OCI-LY1 (cell line): ENCODE results near the gene MIAT.

Source experiments
- H2AFZ ChIP-seq: fragments of 200-600 bp; sonication (generic), shearing (Covaris generic); 2 replicates; pipeline ENCODE4 v1.6.0; 2014; ENCODE audit warnings: antibody characterized with exemption, mild to moderate bottlenecking, low read length
- H3F3A ChIP-seq: fragments of 200-600 bp; sonication (generic), shearing (Covaris generic); 2 replicates; pipeline ENCODE4 v1.6.0; 2014; ENCODE audit warnings: mild to moderate bottlenecking, antibody characterized with exemption, low read length, moderate library complexity; ENCODE audit not compliant: insufficient read depth
- H3K27ac ChIP-seq: fragments of 200-600 bp; sonication (generic); 2 replicates; pipeline ENCODE4 v1.5.1; 2014; ENCODE audit warnings: low read length, mixed run types, mild to moderate bottlenecking, low read depth; ENCODE audit not compliant: poor library complexity, severe bottlenecking
- H3K27me3 ChIP-seq: fragments of 200-600 bp; sonication (generic); 2 replicates; pipeline ENCODE4 v1.6.0; 2014; ENCODE audit warnings: antibody characterized with exemption, mild to moderate bottlenecking, low read length, moderate library complexity; ENCODE audit not compliant: insufficient read depth
- H3K36me3 ChIP-seq: fragments of 200-600 bp; sonication (generic); 2 replicates; pipeline ENCODE4 v1.6.1; 2014; ENCODE audit warnings: mild to moderate bottlenecking, antibody characterized with exemption, low read length, moderate library complexity, mixed read lengths; ENCODE audit not compliant: insufficient read depth
- H3K4me1 ChIP-seq: fragments of 200-600 bp; sonication (generic); 2 replicates; pipeline ENCODE4 v1.5.1; 2014; ENCODE audit warnings: mild to moderate bottlenecking, low read length, moderate library complexity; ENCODE audit not compliant: insufficient read depth, severe bottlenecking
- H3K4me2 ChIP-seq: fragments of 200-600 bp; sonication (generic), shearing (Covaris generic); 2 replicates; pipeline ENCODE4 v1.6.1; 2014; ENCODE audit warnings: low read length
- H3K4me3 ChIP-seq: fragments of 200-600 bp; sonication (generic); 2 replicates; pipeline ENCODE4 v1.5.1; 2014; ENCODE audit warnings: low read length, low read depth, mild to moderate bottlenecking, mixed read lengths; ENCODE audit not compliant: poor library complexity, severe bottlenecking
- H3K79me2 ChIP-seq: fragments of 200-600 bp; shearing (Covaris generic); 2 replicates; pipeline ENCODE4 v1.6.1; 2016; ENCODE audit warnings: mixed run types, low read length, mixed read lengths; ENCODE audit not compliant: insufficient read depth
- H3K9ac ChIP-seq: fragments of 200-600 bp; sonication (generic), shearing (Covaris generic); 2 replicates; pipeline ENCODE4 v1.6.1; 2014; ENCODE audit warnings: mild to moderate bottlenecking, low read length, mixed read lengths
- H3K9me2 ChIP-seq: fragments of 200-600 bp; sonication (generic), shearing (Covaris generic); 2 replicates; pipeline ENCODE4 v1.6.1; 2014; ENCODE audit warnings: low read depth, mild to moderate bottlenecking, low read length, mixed read lengths
- H3K9me3 ChIP-seq: fragments of 200-600 bp; shearing (Covaris generic); 2 replicates; pipeline ENCODE4 v1.6.1; 2014; ENCODE audit warnings: low read length, mixed read lengths
- H4K20me1 ChIP-seq: fragments of 200-600 bp; sonication (generic), shearing (Covaris generic); 2 replicates; pipeline ENCODE4 v1.6.0; 2016; ENCODE audit warnings: mild to moderate bottlenecking, low read length; ENCODE audit not compliant: insufficient read depth
- EZH2 ChIP-seq: fragments of 200-600 bp; sonication (generic), shearing (Covaris generic); IDR thresholded peaks from 2 replicates; pipeline ENCODE4 v1.8.0; 2017; ENCODE audit warnings: borderline replicate concordance, mixed run types, mild to moderate bottlenecking, antibody characterized with exemption, low read length, moderate library complexity, mixed read lengths
- TF ChIP-seq, protein P1 (sequence below): fragments of 200-600 bp; sonication (generic), shearing (Covaris generic); IDR thresholded peaks from 2 replicates; pipeline ENCODE4 v1.5.1; 2017; ENCODE audit warnings: mild to moderate bottlenecking, antibody characterized with exemption, low read length, moderate library complexity, mixed read lengths

The MIAT gene

DNA sequence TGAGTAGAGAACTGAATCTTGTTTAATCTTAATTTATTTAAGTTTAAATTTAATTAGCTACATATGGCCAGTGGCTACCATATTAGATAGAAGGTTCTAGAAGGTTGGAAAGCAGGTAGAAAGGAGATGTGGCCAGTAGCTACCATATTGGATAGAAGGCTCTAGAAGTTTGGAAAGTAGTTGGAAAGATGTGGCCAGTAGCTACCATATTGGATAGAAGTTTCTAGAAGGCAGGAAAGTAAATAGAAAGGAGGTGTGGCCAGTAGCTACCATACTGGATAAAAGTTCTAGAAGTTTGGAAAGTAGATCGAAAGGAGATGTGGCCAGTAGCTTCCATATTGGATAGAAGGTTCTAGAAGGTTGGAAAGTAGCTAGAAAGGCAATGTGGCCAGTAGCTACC lies 33.4 kb upstream of the MIAT start:
- Histone ChIP-seq H3K27me3 (no peaks in the 10 kb centered on the region), H3F3A (no peaks in the 10 kb centered on the region), H3K9ac (no peak overlapping the region), H2AFZ (no peak overlapping the region), H4K20me1 (no peaks in the 10 kb centered on the region), H3K79me2 (no peaks in the 10 kb centered on the region), H3K9me2 (no peaks in the 10 kb centered on the region), H3K4me1 (no peaks in the 10 kb centered on the region), H3K27ac (no peak overlapping the region), H3K9me3 (peaks cover 4% of the 10 kb centered on the region; the same call in 1 of the 2 replicates), H3K4me3 (no peak overlapping the region), H3K4me2 (no peak overlapping the region), H3K36me3 (no peaks in the 10 kb centered on the region)
- TF ChIP-seq, protein P1, sequence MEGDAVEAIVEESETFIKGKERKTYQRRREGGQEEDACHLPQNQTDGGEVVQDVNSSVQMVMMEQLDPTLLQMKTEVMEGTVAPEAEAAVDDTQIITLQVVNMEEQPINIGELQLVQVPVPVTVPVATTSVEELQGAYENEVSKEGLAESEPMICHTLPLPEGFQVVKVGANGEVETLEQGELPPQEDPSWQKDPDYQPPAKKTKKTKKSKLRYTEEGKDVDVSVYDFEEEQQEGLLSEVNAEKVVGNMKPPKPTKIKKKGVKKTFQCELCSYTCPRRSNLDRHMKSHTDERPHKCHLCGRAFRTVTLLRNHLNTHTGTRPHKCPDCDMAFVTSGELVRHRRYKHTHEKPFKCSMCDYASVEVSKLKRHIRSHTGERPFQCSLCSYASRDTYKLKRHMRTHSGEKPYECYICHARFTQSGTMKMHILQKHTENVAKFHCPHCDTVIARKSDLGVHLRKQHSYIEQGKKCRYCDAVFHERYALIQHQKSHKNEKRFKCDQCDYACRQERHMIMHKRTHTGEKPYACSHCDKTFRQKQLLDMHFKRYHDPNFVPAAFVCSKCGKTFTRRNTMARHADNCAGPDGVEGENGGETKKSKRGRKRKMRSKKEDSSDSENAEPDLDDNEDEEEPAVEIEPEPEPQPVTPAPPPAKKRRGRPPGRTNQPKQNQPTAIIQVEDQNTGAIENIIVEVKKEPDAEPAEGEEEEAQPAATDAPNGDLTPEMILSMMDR, result no peak
- TF ChIP-seq EZH2, result no peak

DNA sequence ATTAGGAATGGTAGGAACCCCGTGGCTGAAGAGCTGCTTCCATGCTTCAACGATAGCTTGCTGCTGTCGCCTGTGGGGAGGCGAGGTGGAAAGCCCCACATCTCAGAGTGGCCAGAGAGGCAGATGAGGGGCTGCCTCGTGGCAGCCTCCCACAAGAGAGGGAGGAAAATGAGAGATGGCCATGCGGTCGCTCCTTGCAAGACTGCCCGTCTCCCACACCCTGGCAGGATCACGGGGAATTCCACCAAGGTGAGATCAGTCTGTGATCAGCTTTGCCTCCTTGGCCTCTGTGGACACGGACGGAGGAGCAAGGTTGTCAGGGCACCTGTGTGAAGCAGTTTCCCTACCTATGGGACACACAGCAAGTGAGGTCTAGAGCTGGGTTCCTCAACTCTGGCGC lies 32.6 kb upstream of the MIAT start:
- no peak overlapping the region for H3K27ac ChIP-seq
- no peak overlapping the region for H2AFZ ChIP-seq
- H3K79me2 ChIP-seq, result no peaks in the 10 kb centered on the region
- no peaks in the 10 kb centered on the region for H4K20me1 ChIP-seq
- H3F3A ChIP-seq, result no peaks in the 10 kb centered on the region
- no peak overlapping the region for H3K4me3 ChIP-seq
- H3K9me3 ChIP-seq, result peaks cover 4% of the 10 kb centered on the region; the same call in 1 of the 2 replicates
- H3K27me3 ChIP-seq, result no peaks in the 10 kb centered on the region
- no peak overlapping the region for H3K4me2 ChIP-seq
- no peaks in the 10 kb centered on the region for H3K4me1 ChIP-seq
- H3K9me2 ChIP-seq, result no peaks in the 10 kb centered on the region
- H3K9ac ChIP-seq, result no peak overlapping the region
- TF ChIP-seq, protein P1, result no peak
- no peak for TF ChIP-seq EZH2
- H3K36me3 ChIP-seq, result no peaks in the 10 kb centered on the region

DNA sequence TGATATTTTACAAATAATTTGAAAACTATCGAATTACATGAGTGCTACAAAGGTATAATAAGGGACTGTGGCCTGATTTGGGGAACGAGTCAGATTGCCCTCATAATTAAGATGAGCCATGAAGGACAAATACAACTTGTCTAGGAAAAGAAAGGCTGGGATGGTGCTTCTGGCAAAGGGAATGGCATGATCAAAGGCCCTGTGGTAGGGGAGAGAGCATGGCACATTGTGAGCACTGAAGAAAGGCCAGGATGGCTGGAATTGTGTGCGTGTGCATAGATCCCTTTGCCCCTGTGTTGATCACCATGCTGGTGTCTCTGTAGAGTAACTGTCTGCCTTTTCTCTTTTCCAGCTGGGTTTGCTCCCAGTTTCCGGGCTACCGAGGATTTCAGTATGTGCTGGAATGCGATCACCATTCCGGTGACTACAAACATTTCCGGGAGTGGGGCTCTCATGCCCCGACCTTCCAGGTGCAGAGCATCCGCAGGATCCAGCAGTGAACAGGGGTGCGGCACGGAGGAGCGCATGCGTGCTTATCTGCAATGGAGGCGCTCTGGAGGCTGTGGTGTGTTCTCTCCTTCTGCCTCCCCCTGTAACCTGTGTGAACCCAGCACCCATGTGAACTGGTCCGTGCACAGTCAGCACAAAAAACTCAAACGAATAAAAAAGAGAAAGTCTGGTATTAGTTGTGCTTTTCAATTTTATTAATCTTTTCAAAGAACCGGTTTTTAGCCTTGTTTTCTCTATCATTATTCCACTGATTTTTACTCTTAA lies 27.2 kb upstream of the MIAT start:
- TF ChIP-seq, protein P1, result no peak
- no peak for TF ChIP-seq EZH2
- no peak overlapping the region for H3K4me2 ChIP-seq

More for the DNA sequence above, 27.2 kb upstream of the MIAT start:
- no peaks in the 10 kb centered on the region for H3K36me3 ChIP-seq
- no peaks in the 10 kb centered on the region for H4K20me1 ChIP-seq
- no peaks in the 10 kb centered on the region for H3K4me1 ChIP-seq
- H3K4me3 ChIP-seq, result no peak overlapping the region
- peaks cover 9% of the 10 kb centered on the region; the same call in 1 of the 2 replicates for H3K9me3 ChIP-seq
- H3F3A ChIP-seq, result no peaks in the 10 kb centered on the region
- no peaks in the 10 kb centered on the region; the same call in 1 of the 2 replicates for H3K27me3 ChIP-seq
- no peaks in the 10 kb centered on the region for H3K9me2 ChIP-seq
- H3K27ac ChIP-seq, result no peak overlapping the region
- H2AFZ ChIP-seq, result no peak overlapping the region
- H3K9ac ChIP-seq, result no peak overlapping the region
- H3K79me2 ChIP-seq, result no peaks in the 10 kb centered on the region
